Body of pancreas (tissue), 4 donors: ENCODE measurements around the gene ADAMTS20.

Experiments used
- POLR2A ChIP-seq, 3 donors: fragments of 450-650 bp; IDR thresholded peaks; one replicate each; pipeline ENCODE4 v1.6.1; 2016; ENCODE audit warnings: antibody characterized with exemption in 3 of 3, mild to moderate bottlenecking in 2 of 3
- TF ChIP-seq, protein P1 (sequence below), 7 experiments: fragments of 450-650 bp in 4 of 7; fragments of 200-600 bp in 3 of 7; sonication (generic) in 3 of 7; IDR thresholded peaks; one replicate each; pipeline ENCODE4 v1.5.1; 2016 to 2019; ENCODE audit warnings: antibody characterized with exemption in 7 of 7

DNA sequence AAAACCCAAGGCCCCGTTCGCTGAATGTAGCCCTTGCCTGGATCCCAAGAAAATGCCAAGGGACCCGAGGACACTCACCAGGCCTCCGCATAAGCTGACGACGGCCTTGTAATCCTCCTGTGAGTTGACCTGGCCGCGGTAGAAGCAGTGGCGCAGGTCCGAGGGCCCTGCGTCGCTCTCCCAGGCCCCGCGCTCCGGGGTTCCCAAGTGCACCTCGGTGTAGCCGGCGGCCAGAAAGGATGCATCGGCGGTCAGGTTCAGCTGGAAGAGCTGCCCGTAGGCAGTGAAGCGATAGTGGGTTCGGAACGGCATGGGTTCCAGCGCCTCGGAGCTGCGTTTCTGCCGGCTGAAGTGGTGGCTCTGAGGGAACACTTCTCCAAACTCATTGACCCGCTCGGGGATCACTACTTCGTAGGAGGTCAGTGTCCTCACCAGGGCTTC is 1.2 kb downstream of the ADAMTS20 start:
- TF ChIP-seq, protein P1, sequence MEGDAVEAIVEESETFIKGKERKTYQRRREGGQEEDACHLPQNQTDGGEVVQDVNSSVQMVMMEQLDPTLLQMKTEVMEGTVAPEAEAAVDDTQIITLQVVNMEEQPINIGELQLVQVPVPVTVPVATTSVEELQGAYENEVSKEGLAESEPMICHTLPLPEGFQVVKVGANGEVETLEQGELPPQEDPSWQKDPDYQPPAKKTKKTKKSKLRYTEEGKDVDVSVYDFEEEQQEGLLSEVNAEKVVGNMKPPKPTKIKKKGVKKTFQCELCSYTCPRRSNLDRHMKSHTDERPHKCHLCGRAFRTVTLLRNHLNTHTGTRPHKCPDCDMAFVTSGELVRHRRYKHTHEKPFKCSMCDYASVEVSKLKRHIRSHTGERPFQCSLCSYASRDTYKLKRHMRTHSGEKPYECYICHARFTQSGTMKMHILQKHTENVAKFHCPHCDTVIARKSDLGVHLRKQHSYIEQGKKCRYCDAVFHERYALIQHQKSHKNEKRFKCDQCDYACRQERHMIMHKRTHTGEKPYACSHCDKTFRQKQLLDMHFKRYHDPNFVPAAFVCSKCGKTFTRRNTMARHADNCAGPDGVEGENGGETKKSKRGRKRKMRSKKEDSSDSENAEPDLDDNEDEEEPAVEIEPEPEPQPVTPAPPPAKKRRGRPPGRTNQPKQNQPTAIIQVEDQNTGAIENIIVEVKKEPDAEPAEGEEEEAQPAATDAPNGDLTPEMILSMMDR (IDR thresholded peaks at IDR 0.05): no peak
- no peak for TF ChIP-seq POLR2A (IDR thresholded peaks at IDR 0.05)
